Liver (tissue), 9 donors: ENCODE measurements around the gene CD109. TPM values are rescaled to one million over a fixed set of nuclear protein-coding genes. Genes with fewer than 3 reads are reported as not detected.
"Not testable (repeated sequence)": the region's sequence is repeated elsewhere in the genome, so short reads cannot be mapped to it uniquely, and the experiment has no call there.

Source experiments
- DNase-seq: peaks from one replicate; pipeline ENCODE4 v3.0.0-alpha.2; 2017; ENCODE audit warnings: low spot score
- H3K27ac ChIP-seq, 2 donors: one replicate each; pipeline ENCODE4 v1.7.0; 2013; ENCODE audit warnings: inconsistent platforms in 2 of 2, low read length in 2 of 2, control low read depth in 1 of 2, low read depth in 1 of 2, mild to moderate bottlenecking in 1 of 2
- H3K27me3 ChIP-seq, 4 donors: one replicate each; pipeline versions ENCODE4 v1.6.1 to v1.7.0; 2013; ENCODE audit warnings: low read length in 3 of 4, inconsistent platforms in 1 of 4, mild to moderate bottlenecking in 1 of 4, moderate library complexity in 1 of 4; ENCODE audit not compliant: control insufficient read depth in 4 of 4, insufficient read depth in 4 of 4
- H3K36me3 ChIP-seq, 4 donors: one replicate each; pipeline versions ENCODE4 v1.6.1 to v1.7.0; 2013; ENCODE audit warnings: low read length in 3 of 4, mild to moderate bottlenecking in 3 of 4, low read depth in 1 of 4, moderate library complexity in 1 of 4; ENCODE audit not compliant: control insufficient read depth in 4 of 4, insufficient read depth in 3 of 4
- H3K4me1 ChIP-seq, 4 donors: one replicate each; pipeline versions ENCODE4 v1.6.1 to v1.7.0; 2013; ENCODE audit warnings: low read length in 3 of 4, mild to moderate bottlenecking in 3 of 4, moderate library complexity in 1 of 4; ENCODE audit not compliant: control insufficient read depth in 4 of 4, insufficient read depth in 4 of 4
- H3K4me3 ChIP-seq, 3 donors: one replicate each; pipeline versions ENCODE4 v1.6.1 to v1.7.0; 2013; ENCODE audit warnings: low read length in 3 of 3, control low read depth in 1 of 3, low read depth in 1 of 3, mild to moderate bottlenecking in 1 of 3
- H3K9ac ChIP-seq, 2 donors: one replicate each; pipeline ENCODE4 v1.7.0; 2013; ENCODE audit warnings: low read length in 2 of 2, mild to moderate bottlenecking in 2 of 2, moderate library complexity in 2 of 2, control low read depth in 1 of 2, low read depth in 1 of 2
- H3K9me3 ChIP-seq, 4 donors: one replicate each; pipeline versions ENCODE4 v1.6.1 to v1.7.0; 2013; ENCODE audit warnings: low read length in 3 of 4; ENCODE audit not compliant: control insufficient read depth in 4 of 4
- HNF4G ChIP-seq: IDR thresholded peaks from 2 replicates; pipeline ENCODE4 v1.6.1; 2016; ENCODE audit warnings: antibody characterized with exemption
- NR2F2 ChIP-seq: IDR thresholded peaks from 2 replicates; pipeline ENCODE4 v1.6.1; 2016; ENCODE audit warnings: antibody characterized with exemption
- RAD21 ChIP-seq, 2 donors: IDR thresholded peaks; 2 replicates each; pipeline ENCODE4 v1.6.1; 2016; ENCODE audit warnings: antibody characterized with exemption in 2 of 2, mild to moderate bottlenecking in 2 of 2
- SP1 ChIP-seq: IDR thresholded peaks from 2 replicates; pipeline ENCODE4 v1.6.1; 2018; ENCODE audit warnings: antibody characterized with exemption, mild to moderate bottlenecking
- WGBS: extraction: QIAGEN DNeasy Blood & Tissue Kit; methylation state at CpG from one replicate; pipeline ENCODE4 v1.1.7; 2013; 5-methylcytosine and 5-hydroxymethylcytosine counted together
- polyA plus RNA-seq, 2 donors: library from polyadenylated mRNA; stranded (reverse) in 1 of 2; unstranded in 1 of 2; fragments of 200-250 nt in 1 of 2; fragments of >200 nt in 1 of 2; fragmentation: Nextera tagmentation in 1 of 2; extraction: Ambion mirVana in 1 of 2; gene quantifications; one replicate each; pipeline versions ENCODE4 v1.2.1 to v1.2.3, GENCODE V29; 2013 to 2015
- total RNA-seq, 2 donors: library from RNA; depleted of rRNA; stranded (reverse); fragments of >200 nt; gene quantifications; one replicate each; pipeline ENCODE4 v1.2.3, GENCODE V29; 2014
- TF ChIP-seq, protein P1 (sequence below): IDR thresholded peaks from 2 replicates; pipeline ENCODE4 v1.6.1; 2016; ENCODE audit warnings: antibody characterized with exemption
- TF ChIP-seq, protein P2 (sequence below): IDR thresholded peaks from 2 replicates; pipeline ENCODE4 v1.6.1; 2016; ENCODE audit warnings: antibody characterized with exemption
- TF ChIP-seq, protein P3 (sequence below): fragments of 150-350 bp; IDR thresholded peaks from 2 replicates; pipeline ENCODE4 v1.5.1; 2017; ENCODE audit warnings: improper control_type of control experiment, low read depth, low read length; ENCODE audit not compliant: missing input control
- TF ChIP-seq, protein P4 (sequence below): IDR thresholded peaks from 2 replicates; pipeline ENCODE4 v1.6.1; 2016; ENCODE audit warnings: antibody characterized with exemption, mild to moderate bottlenecking
- donor health status: healthy.
- donor health status: healthy.
- donor health status: healthy.
- donor health status: healthy.
- donor health status: healthy.

The CD109 gene
- total and polyA plus RNA-seq, 4 donors = 0.18 to 2.0 (median 0.32) TPM

DNA sequence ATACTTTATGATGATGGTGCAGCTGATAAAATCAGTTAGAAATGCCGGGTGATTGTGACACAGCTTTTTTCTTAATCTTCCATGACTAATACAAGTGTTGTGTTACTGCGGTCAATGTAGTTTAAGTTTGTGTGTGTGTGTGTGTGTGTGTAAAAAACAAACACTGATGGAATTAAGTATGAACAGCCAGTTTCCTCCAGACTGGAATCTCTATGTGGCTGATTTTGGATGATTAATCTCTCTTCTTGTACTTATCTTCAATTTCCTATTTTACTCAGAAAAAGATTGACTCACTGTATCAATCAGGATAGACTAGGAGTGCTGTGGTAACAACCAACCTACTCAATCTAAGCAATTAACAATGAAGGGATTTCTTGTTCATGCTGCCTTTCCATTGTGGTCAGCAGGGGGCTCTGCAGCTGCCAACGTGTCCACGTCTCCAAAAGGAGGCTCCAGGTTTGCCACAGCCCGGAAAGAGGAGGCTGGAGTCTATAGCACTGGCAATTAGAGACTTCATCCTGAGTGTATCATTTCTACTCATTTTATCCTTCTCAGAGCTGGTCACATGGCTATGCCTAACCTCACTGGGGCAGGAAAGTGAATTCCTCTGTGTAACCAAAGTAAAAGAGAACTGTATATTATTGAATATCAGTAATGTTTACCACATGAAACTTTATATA, 107.7 kb downstream of the CD109 start:
- Histone ChIP-seq H3K36me3 (no peaks in the 10 kb centered on the region), H3K27me3 (no peaks in the 10 kb centered on the region), H3K4me3 (no peak overlapping the region), H3K4me1 (peaks cover 0 to 23% (median 18%) of the 10 kb centered on the region in 4 donors), H3K27ac (no peak overlapping the region), H3K9me3 (no peaks in the 10 kb centered on the region), H3K9ac (no peak overlapping the region)
- TF ChIP-seq, protein P1, sequence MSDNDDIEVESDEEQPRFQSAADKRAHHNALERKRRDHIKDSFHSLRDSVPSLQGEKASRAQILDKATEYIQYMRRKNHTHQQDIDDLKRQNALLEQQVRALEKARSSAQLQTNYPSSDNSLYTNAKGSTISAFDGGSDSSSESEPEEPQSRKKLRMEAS = no peak
- TF ChIP-seq NR2F2 (no peak), RAD21 (IDR thresholded peaks at IDR 0.05) (peak in 1 of 2 donors; percentile 28), HNF4G (no peak), SP1 (no peak)
- TF ChIP-seq, protein P2, sequence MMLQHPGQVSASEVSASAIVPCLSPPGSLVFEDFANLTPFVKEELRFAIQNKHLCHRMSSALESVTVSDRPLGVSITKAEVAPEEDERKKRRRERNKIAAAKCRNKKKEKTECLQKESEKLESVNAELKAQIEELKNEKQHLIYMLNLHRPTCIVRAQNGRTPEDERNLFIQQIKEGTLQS = no peak
- TF ChIP-seq, protein P3, sequence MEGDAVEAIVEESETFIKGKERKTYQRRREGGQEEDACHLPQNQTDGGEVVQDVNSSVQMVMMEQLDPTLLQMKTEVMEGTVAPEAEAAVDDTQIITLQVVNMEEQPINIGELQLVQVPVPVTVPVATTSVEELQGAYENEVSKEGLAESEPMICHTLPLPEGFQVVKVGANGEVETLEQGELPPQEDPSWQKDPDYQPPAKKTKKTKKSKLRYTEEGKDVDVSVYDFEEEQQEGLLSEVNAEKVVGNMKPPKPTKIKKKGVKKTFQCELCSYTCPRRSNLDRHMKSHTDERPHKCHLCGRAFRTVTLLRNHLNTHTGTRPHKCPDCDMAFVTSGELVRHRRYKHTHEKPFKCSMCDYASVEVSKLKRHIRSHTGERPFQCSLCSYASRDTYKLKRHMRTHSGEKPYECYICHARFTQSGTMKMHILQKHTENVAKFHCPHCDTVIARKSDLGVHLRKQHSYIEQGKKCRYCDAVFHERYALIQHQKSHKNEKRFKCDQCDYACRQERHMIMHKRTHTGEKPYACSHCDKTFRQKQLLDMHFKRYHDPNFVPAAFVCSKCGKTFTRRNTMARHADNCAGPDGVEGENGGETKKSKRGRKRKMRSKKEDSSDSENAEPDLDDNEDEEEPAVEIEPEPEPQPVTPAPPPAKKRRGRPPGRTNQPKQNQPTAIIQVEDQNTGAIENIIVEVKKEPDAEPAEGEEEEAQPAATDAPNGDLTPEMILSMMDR = peak; percentile 28
- TF ChIP-seq, protein P4, sequence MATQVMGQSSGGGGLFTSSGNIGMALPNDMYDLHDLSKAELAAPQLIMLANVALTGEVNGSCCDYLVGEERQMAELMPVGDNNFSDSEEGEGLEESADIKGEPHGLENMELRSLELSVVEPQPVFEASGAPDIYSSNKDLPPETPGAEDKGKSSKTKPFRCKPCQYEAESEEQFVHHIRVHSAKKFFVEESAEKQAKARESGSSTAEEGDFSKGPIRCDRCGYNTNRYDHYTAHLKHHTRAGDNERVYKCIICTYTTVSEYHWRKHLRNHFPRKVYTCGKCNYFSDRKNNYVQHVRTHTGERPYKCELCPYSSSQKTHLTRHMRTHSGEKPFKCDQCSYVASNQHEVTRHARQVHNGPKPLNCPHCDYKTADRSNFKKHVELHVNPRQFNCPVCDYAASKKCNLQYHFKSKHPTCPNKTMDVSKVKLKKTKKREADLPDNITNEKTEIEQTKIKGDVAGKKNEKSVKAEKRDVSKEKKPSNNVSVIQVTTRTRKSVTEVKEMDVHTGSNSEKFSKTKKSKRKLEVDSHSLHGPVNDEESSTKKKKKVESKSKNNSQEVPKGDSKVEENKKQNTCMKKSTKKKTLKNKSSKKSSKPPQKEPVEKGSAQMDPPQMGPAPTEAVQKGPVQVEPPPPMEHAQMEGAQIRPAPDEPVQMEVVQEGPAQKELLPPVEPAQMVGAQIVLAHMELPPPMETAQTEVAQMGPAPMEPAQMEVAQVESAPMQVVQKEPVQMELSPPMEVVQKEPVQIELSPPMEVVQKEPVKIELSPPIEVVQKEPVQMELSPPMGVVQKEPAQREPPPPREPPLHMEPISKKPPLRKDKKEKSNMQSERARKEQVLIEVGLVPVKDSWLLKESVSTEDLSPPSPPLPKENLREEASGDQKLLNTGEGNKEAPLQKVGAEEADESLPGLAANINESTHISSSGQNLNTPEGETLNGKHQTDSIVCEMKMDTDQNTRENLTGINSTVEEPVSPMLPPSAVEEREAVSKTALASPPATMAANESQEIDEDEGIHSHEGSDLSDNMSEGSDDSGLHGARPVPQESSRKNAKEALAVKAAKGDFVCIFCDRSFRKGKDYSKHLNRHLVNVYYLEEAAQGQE = no peak
- WGBS = 61% methylated on average over 5 of the region's 5 CpGs
- DNase-seq = no peak

DNA sequence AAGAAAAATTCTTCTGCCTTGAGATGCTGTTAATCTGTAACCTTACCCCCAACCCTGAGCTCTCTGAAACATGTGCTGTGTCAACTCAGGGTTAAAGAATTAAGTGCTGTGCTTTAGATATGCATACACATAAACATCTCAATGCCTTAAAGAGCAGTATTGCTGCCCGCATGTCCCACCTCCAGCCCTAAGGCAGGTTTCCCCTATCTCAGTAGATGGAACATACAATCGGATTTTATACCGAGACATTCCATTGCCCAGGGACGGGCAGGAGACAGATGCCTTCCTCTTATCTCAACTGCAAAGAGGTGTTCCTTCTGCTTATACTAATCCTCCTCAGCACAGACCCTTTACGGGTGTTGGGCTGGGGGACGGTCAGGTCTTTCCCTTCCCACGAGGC, 109.2 kb downstream of the CD109 start:
- not testable (repeated sequence) for H3K27ac ChIP-seq, H3K4me3 ChIP-seq, H3K9me3 ChIP-seq, H3K27me3 ChIP-seq, H3K36me3 ChIP-seq, DNase-seq, H3K9ac ChIP-seq
- H3K4me1 ChIP-seq = peaks cover 0 to 23% (median 18%) of the 10 kb centered on the region in 4 donors
- WGBS = 84% methylated on average over 7 of the region's 7 CpGs

DNA sequence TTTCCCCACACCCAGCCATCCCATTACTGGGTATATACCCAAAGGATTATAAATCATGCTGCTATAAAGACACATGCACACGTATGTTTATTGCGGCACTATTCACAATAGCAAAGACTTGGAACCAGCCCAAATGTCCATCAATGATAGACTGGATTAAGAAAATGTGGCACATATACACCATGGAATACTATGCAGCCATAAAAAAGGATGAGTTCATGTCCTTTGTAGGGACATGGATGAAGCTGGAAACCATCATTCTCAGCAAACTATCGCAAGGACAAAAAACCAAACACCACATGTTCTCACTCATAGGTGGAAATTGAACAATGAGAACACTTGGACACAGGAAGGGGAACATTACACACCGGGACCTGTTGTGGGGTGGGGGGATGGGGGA, 110.0 kb downstream of the CD109 start:
- peaks cover 0 to 21% (median 16%) of the 10 kb centered on the region in 4 donors for H3K4me1 ChIP-seq
- not testable (repeated sequence) for H3K27ac ChIP-seq, H3K4me3 ChIP-seq, H3K36me3 ChIP-seq, H3K9me3 ChIP-seq, H3K9ac ChIP-seq, H3K27me3 ChIP-seq, DNase-seq
- WGBS = 87% methylated on average over 4 of the region's 4 CpGs
